ENCODE results near the gene SSC4D. TPM values are rescaled to one million over a fixed set of nuclear protein-coding genes. Genes with fewer than 3 reads are reported as not detected.
"Not testable (repeated sequence)": the region's sequence is repeated elsewhere in the genome, so short reads cannot be mapped to it uniquely, and the experiment has no call there.

Gene SSC4D
- polyA plus RNA-seq, 3 donors: 5.2 to 7.4 (median 5.3) TPM

- DNase-seq: no peak
Measured at GRCh38 chr7:76424413-76425111, 15.1 kb upstream of the SSC4D start, which contains the start of gene ZP3. ZP3 (plus strand) TSS chr7:76424950; CDS start chr7:76424965, 15 bp downstream.

GRCh38 chr7:76423666-76424412 is 14.3 kb upstream of the SSC4D start:
- peak; percentile 10 for DNase-seq

GRCh38 chr7:76421097-76421496 is 11.6 kb upstream of the SSC4D start:
- not testable (repeated sequence) for DNase-seq

- not testable (repeated sequence) for DNase-seq
Measured at GRCh38 chr7:76417654-76418310, 8.3 kb upstream of the SSC4D start.

- DNase-seq: no peak
Measured at GRCh38 chr7:76412249-76412648, 2.8 kb upstream of the SSC4D start.

GRCh38 chr7:76411626-76412025 is 2.1 kb upstream of the SSC4D start:
- DNase-seq: no peak

GRCh38 chr7:76408121-76408560 is 1.4 kb downstream of the SSC4D start:
- DNase-seq: no peak

GRCh38 chr7:76407718-76408117 is 1.8 kb downstream of the SSC4D start:
- no peak for DNase-seq

GRCh38 chr7:76405738-76406137 is 3.8 kb downstream of the SSC4D start:
- DNase-seq: no peak

- DNase-seq: no peak
Measured at GRCh38 chr7:76403780-76404494, 5.6 kb downstream of the SSC4D start.

GRCh38 chr7:76403097-76403496 is 6.4 kb downstream of the SSC4D start:
- DNase-seq: not testable (repeated sequence)

GRCh38 chr7:76400248-76400647 is 9.2 kb downstream of the SSC4D start:
- no peak for DNase-seq

- DNase-seq: peak; percentile 67
Measured at GRCh38 chr7:76397409-76398183, 11.9 kb downstream of the SSC4D start.

- no peak for DNase-seq
Measured at GRCh38 chr7:76396864-76397263, 12.6 kb downstream of the SSC4D start.

GRCh38 chr7:76395965-76396726 is 13.4 kb downstream of the SSC4D start:
- DNase-seq: peak; percentile 47

GRCh38 chr7:76395605-76395964 is 13.9 kb downstream of the SSC4D start:
- DNase-seq: not testable (repeated sequence)

GRCh38 chr7:76394957-76395356 is 14.5 kb downstream of the SSC4D start:
- no peak for DNase-seq

GRCh38 chr7:76393116-76394031 is 16.1 kb downstream of the SSC4D start:
- DNase-seq: peak; percentile 84

GRCh38 chr7:76392531-76393115 is 16.9 kb downstream of the SSC4D start:
- DNase-seq: no peak
